ENCODE measurements around the gene RNF10. TPM values are rescaled to one million over a fixed set of nuclear protein-coding genes. Genes with fewer than 3 reads are reported as not detected.
A peak's percentile ranks its signal among the peaks of the same experiment; 100 is the strongest.

Gene RNF10
- total RNA-seq, 1 experiment from 2014 or later, result 115 TPM

DNA sequence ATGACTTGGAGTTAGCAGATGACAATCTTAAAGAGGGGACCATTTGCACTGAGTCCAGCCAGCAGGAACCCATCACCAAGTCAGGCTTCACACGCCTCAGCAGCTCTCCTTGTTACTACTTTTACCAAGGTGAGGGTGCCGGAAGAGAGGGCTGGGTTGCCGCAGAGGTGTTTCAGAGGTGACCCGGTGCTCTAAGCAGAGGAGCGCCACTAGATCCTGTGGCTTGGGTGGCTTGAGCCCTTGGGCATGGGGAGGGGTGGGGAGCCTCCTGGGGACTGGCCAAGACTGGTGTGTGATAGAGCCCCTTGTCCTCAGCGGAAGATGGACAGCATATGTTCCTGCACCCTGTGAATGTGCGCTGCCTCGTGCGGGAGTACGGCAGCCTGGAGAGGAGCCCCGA lies 29.3 kb downstream of the RNF10 start:
- no peak for DNase-seq (ENCODE audit: low spot score)
- in situ Hi-C loops (cut with HindIII; ENCODE audit: low sequenced_read_pairs), result no loop called here

DNA sequence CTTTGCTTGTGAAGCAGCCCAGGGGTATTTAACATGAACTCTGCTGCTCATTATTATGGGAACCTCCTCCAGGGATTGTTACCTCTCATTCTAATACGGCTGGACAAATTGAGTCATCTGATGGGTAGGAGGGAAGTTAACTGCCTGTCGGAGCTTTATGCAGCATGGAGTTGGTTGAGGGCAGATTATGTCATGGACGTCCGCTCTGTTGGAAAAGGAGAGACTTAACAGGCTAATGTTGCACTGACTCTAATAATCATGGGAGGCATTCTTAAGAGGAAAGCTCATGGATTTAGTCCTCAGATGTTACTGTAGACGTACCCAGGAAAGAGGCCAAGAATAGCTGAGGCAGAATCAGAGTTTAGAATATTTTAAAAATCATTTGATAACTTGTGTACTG lies 37.1 kb downstream of the RNF10 start:
- DNase-seq (ENCODE audit: low spot score), result no peak
- in situ Hi-C loops (cut with HindIII; ENCODE audit: low sequenced_read_pairs), result no loop called here

DNA sequence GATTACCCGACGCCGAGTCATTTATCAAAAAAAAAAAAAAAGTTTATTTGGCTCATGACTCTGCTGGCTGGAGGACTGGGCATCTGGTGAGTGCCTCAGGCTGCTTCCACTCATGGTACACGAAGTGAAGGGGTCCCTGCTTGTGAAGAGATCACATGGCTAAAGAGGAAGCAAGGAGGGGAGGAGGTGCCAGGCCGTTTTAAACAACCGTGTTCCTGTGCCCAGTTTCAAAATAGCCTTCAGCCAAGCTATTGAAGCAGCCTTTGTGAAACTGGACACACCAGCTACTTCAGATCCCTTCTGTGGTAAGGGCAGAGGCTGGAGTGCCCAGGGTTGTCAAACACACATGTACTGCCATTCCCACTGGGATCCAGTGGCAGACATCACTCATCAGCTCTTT lies 39.4 kb downstream of the RNF10 start:
- in situ Hi-C loops (cut with HindIII; ENCODE audit: low sequenced_read_pairs), result no loop called here
- no peak for DNase-seq (ENCODE audit: low spot score)

DNA sequence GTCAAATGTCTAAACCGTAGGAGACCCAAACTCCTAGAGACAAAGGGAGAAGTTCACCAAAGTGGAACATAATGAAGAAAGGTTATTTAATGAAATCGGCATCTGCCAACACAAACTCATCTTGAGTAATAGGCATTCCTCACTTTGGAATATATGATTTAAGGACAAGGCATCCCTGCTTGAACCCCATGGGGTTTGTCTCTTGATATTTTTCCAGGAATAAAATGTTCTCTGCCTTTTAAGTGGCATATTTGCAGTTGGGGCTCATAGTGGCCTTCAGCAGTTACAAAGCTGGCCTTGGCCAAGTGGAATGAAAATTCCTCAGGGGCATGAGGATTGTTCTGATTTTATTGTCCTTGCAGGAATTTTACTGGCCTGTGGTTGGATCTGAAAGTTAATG lies 40.0 kb downstream of the RNF10 start:
- no peak for DNase-seq (ENCODE audit: low spot score)
- in situ Hi-C loops (cut with HindIII; ENCODE audit: low sequenced_read_pairs), result no loop called here

DNA sequence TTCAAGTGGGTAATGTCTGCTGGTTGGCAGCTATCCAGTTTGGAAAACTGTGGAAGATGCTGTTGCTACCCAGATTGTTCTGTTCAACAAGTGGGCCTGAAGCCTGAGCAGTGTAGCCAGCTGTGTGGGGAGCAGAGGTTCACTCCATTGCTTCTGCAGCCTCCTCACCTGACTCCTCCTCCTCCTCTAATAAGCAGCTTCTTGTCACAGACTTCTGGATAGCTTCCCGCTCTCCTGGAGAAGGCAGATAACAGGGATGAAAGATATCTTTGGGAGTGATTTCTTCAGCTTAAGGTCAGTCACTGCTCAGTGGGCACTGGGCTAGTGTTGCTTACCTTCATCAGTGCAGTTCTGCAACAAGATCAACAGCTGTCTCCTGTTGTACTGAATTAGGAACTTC lies 45.0 kb downstream of the RNF10 start:
- DNase-seq (ENCODE audit: low spot score), result no peak
- in situ Hi-C loops (cut with HindIII; ENCODE audit: low sequenced_read_pairs), result no loop called here

DNA sequence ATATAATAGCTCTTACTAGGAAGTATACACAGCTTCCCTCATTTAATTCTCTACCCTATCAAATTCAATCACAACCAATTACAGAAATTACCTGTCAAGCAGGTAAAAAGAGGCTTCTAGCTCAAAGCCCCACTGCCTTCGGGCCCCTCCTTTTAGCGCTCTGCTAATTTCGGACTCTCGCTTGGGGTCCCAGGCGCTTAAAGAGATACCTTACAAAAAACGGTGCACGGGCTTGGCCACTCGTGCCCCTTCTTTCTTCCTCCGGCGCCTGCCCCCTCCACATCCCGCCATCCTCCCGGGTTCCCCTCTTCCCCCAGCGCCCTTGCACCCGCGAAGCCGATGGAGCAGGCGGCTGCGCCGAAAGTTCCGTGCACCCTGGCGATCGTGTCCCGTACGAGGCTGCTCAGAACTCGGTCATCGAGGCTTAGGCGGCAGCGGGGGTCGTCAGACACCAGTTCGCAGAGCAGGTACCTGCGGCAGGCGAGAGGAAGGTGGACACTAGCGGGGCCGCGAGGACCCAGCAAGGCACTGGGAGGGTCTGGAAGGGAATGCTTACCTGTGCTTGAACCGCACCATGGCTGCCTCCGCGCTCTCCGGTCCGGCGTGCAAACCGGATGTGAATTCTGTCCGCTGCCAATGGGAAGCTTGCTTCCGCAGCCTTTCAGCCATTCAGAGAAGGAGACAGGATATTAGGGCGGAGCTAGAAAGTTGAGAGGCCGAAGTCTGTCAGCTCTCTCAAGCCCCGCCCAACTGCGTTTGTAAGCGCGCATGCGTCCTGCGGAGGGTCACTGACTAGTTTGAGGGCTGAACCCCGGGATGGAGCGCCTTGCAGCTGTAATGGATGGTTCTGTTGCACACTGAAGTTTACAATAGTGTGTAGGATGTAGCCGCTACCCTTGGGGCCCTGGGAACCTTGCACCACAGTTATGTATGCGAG lies 46.9 kb downstream of the RNF10 start, which contains the start of gene POP5:
Gene POP5 (minus strand): TSS at position 616 of the 937 bp plus-strand sequence. CDS start 40 bp downstream, at position 576.
- in situ Hi-C loops (cut with HindIII; ENCODE audit: low sequenced_read_pairs), result no loop called here
- DNase-seq (ENCODE audit: low spot score), result peak; percentile 99

DNA sequence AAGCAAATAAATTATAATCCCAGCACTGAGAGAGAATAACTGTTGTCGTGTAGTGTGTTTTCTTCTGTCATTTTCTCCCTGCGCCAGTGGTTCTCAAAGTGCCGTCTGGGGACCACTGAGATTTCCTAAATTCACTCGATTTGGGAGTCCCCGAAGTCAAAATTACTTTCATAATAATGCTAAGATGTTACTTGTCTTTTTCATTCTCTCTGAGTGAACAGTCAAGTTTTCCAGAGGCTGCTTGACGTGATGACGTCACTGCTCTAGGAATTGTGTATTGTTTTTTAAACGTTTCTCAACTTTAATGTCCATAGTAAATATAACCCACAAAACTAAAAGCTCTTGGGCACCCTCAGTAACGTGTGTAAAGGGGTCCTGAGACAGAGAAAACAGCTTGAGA lies 47.8 kb downstream of the RNF10 start:
- in situ Hi-C loops (cut with HindIII; ENCODE audit: low sequenced_read_pairs), result no loop called here
- DNase-seq (ENCODE audit: low spot score), result no peak

DNA sequence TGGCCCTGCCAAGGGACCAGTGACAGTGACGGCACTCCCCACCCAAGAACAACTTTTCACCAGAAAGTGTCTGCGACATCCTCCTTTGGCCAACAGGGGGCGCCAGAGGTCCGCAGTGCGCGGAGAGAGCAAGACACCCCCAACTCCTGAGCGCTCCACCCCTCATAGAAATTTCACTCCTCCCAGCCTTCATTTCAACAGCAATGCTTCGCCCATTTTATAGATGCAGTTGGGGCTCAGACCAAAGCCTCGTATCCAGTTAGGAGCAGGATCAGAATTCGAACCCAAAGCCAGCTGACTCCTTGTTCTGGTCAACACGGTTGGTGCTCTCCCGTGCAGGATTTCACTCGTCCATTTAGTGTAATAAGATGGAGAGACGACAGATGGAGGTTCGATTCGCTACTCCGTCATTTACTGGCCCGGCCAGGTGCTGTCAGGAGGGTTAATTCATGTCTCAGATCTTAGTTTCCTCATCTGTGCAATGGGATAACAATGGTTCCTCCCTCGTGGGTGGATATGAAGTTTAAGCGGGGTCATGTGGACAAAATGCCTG lies 49.4 kb downstream of the RNF10 start:
- in situ Hi-C loops (cut with HindIII; ENCODE audit: low sequenced_read_pairs), result no loop called here
- DNase-seq (ENCODE audit: low spot score), result peak; percentile 84

DNA sequence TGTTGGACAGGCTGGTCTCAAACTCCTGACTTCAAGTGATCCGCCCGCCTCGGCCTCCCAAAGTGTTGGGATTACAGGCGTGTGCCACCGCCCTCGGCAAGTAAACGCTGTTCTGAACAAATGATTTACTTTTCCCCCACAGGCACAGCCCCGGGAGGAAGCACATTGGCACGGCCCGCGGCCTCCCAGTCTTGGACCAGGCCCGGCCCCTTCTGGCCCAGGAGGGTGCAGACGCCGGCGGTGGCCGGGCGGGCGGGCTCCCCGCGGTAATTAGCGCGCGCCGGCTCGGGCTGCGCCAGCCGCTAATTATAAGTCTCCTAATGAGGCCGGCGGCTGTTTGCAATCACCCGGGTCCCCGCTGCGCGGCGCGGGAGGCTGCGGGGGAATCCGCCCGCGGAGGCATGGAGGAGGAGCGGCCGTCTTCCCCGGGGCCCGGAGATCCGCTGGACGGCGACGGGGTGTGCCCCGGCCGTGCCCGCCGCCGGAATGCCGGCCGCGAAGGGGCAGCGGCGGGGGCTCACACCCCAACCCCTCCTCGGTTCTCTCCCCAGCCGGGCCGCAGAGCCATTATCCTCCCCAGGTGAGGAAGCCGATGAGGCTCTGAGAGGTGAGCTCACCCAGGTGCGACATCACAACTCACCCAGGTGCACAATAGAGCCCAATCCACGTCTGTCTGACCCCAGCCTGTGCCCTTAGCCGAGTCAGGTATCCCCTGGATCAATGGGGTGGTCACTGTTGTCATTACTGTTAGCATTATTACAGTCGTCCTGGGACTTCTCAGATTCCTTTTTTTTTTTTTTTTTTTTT lies 50.4 kb downstream of the RNF10 start:
- in situ Hi-C loops (cut with HindIII; ENCODE audit: low sequenced_read_pairs), result no loop called here
- peak; percentile 34 for DNase-seq (ENCODE audit: low spot score)

DNA sequence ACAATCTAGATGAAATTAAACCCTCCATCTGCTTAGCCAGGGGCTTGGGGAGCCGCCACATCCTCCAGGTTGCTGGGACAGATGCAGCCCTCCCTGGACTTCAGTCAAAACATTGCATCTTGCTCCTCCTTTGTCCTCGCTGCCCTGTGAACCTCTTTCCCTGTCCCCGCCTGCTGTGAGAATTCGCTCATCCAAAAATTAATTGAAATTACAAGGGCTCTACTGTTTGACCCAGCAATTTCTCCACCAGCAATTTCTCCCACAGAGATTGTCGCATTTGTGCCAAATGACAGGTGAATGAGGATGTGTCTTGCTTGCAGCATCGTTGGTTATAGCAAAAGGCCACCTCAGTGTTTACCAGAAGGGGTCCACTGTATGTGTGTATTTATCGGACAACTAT lies 52.0 kb downstream of the RNF10 start:
- in situ Hi-C loops (cut with HindIII; ENCODE audit: low sequenced_read_pairs), result no loop called here
- peak; percentile 57 for DNase-seq (ENCODE audit: low spot score)

DNA sequence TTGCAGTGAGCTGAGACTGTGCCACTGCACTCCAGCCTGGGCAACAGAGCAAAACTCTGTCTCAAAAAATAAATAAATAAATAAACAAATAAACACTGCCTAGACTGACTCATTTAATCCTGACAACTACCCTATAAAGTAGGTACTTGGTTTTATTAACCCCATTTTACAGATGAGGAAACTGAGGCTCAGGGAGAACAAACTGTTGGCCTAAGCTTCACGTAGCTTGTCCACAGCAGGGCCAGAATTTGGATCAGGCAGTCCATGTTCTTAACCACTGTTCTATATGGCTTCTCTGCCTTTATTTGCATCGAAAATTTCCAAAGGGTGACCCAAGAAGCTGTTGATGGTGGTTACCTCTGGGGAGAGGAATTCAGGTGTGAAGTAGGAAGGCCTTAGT lies 52.7 kb downstream of the RNF10 start:
- in situ Hi-C loops (cut with HindIII; ENCODE audit: low sequenced_read_pairs), result no loop called here
- no peak for DNase-seq (ENCODE audit: low spot score)

DNA sequence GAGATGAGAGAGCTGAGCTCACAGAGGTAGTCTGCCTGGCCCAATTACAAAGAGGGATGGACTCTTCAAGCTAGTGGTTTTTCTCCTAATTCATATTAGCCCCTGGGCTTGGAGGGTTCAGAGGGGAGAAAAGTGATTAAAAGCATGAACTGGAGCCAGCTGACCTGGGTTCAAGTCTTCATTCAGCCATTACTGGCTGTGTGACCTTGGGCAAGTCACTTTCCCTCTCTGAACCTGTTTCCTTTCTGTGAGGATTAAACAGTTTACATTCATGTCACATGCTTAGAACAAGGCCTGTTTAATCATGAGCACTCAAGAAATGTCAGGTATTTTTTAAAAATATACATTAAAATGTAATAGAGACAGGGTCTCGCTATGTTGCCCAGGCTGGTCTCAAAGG lies 54.2 kb downstream of the RNF10 start:
- in situ Hi-C loops (cut with HindIII; ENCODE audit: low sequenced_read_pairs), result no loop called here

DNA sequence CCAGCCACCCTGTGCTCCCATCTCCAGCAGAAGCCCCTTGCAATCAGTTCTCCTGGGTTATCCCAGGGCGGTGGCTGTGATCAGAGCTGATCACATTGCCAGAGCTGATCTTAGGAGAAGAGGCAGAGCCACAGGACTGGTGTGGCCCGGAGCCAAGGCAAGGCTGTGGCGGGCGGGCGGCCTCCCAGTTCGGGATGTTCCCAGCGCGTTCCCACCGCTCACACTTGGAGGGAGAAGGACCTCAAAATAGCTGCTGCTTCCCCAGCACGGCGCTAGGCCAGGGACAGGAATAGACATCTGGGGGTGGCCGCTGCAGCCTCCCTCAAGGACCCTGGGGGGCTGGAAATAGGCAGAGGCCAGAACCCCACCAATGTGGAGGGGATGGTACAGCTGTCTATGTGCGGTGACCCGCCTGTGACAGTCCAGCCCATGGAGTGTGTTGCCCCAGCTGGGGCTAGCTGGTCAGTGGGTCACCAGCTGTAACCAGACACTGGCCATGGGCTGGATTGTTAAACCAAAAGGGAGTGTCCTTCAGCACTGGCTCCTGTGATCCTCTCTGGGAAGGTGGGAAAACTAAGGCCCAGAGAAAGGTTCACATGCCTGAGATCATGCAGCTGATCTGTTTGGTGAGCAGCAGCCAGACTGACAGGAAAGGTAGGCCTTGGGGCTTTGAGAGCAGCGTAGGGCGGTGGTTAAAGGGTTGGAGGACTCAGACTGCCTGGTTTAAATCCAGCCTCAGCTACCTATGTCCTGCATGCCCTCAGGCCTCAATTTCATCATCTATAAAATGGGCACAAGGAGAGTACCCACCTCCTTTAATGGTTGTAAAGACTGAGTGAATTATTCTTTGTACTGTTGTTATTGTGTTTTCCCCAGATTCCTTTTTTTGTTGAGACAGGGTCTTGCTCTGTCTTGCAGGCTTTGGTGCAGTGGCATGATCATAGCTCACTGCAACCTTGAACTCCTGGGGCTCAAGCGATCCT lies 55.1 kb downstream of the RNF10 start:
- in situ Hi-C loops (cut with HindIII; ENCODE audit: low sequenced_read_pairs), result no loop called here
- peak; percentile 29 for DNase-seq (ENCODE audit: low spot score)

More for the DNA sequence above, 54.2 kb downstream of the RNF10 start:
- DNase-seq (ENCODE audit: low spot score), result no peak

DNA sequence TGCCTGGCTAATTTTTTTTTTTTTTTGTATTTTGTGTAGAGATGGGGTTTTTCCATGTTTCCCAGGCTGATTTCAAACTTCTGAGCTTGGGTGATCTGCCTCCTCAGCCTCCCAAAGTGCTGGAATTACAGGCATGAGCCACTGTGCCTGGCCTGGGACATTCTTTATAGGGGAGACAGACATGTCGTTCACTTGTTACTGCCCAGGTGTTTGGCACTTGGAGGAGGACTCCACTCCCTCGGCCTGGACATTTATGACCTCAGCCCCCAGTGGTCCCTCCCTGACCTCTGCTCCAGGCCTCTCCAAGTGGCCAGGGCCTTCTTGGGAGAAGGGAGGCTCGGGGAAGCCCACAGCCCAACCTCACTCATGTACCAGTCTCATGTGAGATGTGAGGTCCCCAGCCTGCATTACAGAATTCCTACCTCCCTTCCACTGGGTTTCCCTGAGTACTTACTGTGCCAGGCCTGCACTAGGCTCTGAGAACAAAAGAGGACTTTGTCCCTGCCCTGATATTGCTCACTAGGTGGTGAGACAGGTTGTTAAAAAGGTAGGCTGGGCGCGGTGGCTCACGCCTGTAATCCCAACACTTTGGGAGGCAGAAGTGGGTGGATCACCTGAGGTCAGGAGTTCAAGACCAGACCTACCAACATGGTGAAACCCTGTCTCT lies 56.7 kb downstream of the RNF10 start:
- in situ Hi-C loops (cut with HindIII; ENCODE audit: low sequenced_read_pairs), result no loop called here
- DNase-seq (ENCODE audit: low spot score), result no peak

DNA sequence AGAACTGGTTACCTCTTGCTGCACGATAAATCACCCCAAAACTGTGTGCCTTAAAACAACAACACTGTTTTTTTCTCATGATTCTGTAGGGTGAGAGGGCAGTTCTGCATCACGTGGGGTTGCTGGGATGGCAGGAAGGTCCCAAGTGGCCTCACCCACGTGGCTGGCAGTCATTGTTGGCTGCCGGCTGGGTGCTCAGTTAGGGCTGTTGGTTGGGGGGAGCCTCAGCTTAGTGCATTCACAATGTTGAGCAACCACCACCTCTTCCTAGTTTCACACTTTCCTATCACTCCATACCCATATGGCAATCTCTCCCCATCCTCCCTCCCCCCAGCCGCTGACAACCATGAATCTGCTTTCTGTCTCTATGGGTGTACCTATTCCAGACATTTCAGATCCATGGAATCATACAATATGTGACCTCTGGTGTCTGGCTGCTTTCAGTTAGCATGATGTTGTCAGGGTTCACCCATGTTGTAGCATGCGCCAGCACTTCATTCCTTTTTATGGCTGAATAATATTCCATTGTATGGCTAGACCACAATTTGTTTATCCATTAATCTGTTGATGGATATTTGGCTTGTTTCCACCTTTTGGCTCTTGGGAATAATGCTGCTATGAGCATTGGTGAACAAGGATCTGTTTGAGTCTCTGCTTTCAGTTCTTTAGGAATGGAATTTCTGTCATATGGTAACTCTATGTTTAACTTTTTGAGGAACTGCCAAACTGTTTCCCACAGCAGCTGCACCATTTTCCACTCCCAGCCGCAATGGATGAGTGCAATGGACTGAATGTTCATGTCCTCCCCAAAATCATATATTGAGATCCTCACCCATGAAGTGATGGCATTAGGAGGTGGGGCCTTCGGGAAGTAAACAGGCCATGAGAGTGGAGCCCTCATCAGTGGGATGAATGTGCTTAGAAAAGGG lies 58.2 kb downstream of the RNF10 start:
- no peak for DNase-seq (ENCODE audit: low spot score)
- in situ Hi-C loops (cut with HindIII; ENCODE audit: low sequenced_read_pairs), result no loop called here

DNA sequence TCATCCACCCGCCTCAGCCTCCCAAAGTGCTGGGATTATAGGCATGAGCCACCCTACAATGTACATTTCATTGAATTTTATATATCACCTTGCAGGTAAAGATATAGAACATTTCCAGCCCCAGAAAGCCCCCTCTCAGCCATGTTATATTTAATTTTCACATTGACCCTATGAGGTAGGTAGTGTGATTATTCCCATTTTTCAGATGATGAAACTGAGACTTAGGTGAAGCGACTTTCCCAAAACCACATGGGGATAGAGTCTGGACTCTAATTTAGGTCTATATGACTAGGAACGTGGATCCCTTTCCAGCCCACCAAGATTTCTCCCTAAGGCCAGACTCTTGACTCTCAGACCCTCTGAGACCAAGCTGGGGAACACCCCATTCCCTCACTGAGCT lies 62.7 kb downstream of the RNF10 start:
- no peak for DNase-seq (ENCODE audit: low spot score)
- in situ Hi-C loops (cut with HindIII; ENCODE audit: low sequenced_read_pairs), result no loop called here

DNA sequence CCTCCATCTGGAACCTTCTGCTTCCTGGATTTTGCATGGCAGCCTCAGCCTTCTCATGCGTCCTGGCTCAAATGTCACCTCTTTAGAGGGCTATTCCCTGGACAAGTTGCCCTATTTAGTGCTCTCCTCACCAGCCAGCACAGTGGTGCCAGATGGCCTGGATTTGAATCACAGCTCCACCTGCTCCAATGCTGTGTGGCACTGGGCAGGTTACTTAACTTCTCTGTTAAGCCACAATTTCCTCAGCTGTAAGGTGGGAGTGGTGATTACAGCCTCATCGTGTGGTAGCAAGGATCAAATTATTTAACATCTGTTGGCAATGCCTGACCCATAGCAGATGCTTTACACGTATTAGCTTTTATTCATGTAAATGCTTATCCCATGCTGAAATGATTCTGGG lies 63.7 kb downstream of the RNF10 start:
- in situ Hi-C loops (cut with HindIII; ENCODE audit: low sequenced_read_pairs), result no loop called here
- no peak for DNase-seq (ENCODE audit: low spot score)
